Measurements from ENCODE around the gene FGF21.
A peak's percentile ranks its signal among the peaks of the same experiment; 100 is the strongest.
"Not testable (repeated sequence)": the region's sequence is repeated elsewhere in the genome, so short reads cannot be mapped to it uniquely, and the experiment has no call there.

The FGF21 gene

DNA sequence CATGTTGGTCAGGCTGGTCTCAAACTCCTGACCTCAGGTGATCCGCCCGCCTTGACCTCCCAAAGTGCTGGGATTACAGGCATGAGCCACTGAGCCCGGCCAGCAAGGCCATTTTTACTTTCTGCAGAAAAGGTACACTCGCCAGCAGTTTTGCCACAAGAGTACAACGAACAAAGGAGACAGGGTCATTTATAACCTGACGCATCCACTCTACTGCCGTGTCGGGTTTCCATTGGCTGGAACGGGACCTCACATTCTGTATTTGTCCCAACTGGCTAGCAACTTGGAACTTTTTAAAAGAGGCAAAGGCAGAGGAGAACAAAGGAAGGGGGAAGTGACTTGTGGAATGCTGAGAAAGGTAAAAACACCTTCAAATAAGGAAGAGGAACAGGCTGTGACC is 32.0 kb downstream of the FGF21 start:
- not testable (repeated sequence) for DNase-seq (ENCODE audit: low spot score)

- DNase-seq (ENCODE audit: low spot score): no peak
These were observed 37.9 kb downstream of the FGF21 start for GRCh38 chr19:48793271-48793670.

- no peak for DNase-seq (ENCODE audit: low spot score)
These were observed 39.0 kb downstream of the FGF21 start for GRCh38 chr19:48794291-48794690.

DNA sequence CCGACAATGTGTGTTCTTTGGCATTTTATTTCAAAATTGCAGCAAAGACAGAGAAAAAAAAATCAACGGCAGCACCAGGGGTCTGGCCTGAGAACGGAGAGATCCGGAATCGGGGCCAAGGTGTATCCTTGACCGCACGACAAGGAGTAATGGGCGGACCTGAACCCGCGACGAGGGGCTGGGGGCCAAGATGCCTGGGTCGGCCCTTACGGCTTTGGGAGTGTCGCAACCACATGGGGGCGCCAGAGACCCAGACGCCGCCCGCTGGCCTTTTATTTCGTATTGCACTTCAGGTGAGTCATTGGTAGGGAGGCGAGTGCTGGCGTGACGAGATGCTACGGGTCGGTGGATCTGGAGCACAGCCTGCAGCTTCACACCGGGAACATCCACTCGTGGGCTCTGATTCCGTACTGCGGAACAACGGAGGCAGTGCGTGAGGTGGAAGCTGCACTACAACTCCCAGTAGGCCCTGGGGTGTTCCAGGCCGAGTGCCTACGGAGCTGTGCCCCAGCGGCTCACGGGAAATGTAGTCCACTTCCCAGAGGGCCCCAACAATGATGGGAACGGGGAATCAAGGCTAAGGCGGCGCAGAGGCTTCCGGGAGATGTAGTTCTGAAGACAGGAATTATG is 39.8 kb downstream of the FGF21 start:
- peak; percentile 95 for DNase-seq (ENCODE audit: low spot score)

GRCh38 chr19:48795685-48796070 is 40.4 kb downstream of the FGF21 start:
- DNase-seq (ENCODE audit: low spot score): peak; percentile 24

GRCh38 chr19:48796298-48797083 is 41.2 kb downstream of the FGF21 start:
- DNase-seq (ENCODE audit: low spot score): no peak

DNA sequence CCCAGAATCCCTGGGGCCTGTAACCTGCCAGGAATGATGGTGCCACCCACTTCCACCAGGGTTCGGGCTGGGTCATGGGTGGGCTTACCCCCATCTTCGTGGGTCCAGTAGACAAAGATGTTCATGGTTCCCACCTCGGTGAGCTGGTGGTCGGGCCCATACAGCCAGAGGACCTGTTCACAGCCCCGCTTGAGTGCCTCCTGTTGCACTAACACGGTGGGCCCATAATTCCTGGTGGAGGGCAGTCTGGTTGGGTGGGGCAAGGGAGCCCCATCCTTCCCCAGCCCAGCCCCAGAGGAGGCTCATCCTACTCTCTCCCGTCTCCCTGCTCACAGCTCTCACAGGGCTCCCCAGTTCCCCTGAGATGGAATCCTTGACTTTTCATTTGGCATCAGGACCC is 41.8 kb downstream of the FGF21 start:
- no peak for DNase-seq (ENCODE audit: low spot score)

GRCh38 chr19:48798937-48799336 is 43.6 kb downstream of the FGF21 start:
- DNase-seq (ENCODE audit: low spot score): no peak

DNA sequence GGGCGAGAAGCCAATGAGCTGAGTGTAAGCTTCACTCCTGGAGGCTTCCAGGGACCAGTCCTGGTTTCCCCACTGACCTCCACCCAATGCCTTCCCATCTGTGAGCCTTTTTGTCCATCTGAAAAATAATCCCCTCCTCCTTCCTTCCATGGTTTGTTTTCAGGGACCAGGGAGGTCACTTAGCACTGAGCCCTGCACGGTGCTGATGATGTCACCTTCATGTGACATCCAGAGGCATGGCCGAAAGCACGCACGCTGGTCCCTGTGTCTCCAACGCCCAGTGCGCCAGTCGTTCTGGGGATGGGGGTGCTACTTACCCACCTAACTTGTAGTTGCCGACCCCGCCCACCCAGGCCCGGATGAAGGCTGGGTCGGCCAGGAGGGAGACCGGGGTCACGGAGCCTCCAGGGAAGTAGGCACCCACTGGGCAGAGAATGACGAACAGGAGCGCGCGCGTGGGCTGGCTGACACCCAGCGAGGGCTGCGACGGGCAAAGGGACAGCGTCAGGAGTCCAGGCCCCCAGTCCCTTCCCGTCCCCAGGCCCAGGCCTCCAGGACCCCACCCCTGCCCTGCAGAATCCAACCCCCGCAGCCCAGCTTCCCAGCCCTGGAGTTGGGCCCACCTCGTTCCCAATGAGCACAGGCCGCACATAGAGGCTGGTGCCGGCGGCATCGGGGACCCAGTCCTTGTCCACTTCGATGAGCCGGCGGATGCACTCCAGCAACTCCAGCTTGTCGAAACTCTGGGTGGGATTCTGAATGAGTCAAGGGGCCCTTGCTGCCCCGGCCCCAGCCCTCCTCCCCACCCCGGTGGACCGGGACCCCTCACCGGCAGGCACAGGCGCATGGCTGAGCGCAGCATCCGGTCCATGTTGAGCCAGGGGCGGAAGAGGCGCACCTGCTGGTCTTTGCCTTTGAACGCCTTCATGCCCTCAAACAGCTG is 44.3 kb downstream of the FGF21 start:
- no peak for DNase-seq (ENCODE audit: low spot score)

DNA sequence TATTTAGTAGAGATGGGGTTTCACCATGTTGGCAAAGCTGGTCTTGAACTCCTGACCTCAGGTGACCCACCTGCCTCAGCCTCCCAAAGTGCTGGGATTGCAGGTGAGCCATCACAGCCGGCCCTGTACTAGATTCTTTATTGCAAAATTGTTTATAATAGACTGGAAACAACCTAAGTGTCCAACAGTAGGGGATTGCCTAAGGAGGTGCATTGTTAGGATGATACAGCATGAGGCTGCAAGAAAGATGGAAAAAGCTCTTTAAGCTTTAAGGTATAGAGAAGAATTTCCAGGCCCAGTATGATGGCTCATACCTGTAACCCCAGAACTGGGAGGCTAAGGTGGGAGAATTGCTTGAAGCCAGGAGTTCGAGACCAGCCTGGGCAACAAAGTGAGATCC is 47.3 kb downstream of the FGF21 start:
- DNase-seq (ENCODE audit: low spot score): no peak

- no peak for DNase-seq (ENCODE audit: low spot score)
These were observed 49.2 kb downstream of the FGF21 start for GRCh38 chr19:48804496-48804895.

DNA sequence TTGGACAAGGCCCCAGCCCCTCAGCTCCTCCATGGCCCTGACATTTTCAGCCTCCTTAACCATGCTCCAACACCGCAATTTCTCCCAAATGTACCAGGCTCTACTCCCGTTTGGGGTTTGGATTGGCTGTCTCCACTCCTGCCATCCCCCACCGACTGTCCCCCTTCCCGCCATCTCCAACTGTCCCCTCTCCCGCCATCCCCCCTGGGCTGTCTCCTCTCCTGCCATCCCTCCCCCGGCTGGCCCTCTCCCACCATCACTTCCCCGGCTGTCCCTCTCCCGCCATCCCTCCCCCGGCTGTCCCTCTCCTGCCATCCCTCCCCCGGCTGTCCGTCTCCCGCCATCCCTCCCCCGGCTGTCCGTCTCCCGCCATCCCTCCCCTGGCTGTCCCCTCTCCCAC is 50.1 kb downstream of the FGF21 start:
- DNase-seq (ENCODE audit: low spot score): no peak

DNA sequence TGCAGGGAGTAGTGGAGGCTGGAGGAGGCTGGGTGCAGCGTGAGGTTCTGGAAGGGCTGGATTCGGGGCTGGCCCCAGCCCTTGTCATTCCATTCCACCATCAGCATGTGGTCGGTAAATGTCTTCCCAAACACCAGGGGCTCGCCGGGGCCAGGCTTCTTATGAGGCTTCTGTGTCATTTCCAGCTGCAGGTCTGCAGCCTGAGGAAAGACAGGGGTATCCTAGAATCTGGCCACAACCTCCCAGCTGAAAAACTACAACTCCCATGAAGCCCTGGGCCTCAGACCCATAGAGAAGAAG is 51.1 kb downstream of the FGF21 start:
- peak; percentile 65 for DNase-seq (ENCODE audit: low spot score)

DNA sequence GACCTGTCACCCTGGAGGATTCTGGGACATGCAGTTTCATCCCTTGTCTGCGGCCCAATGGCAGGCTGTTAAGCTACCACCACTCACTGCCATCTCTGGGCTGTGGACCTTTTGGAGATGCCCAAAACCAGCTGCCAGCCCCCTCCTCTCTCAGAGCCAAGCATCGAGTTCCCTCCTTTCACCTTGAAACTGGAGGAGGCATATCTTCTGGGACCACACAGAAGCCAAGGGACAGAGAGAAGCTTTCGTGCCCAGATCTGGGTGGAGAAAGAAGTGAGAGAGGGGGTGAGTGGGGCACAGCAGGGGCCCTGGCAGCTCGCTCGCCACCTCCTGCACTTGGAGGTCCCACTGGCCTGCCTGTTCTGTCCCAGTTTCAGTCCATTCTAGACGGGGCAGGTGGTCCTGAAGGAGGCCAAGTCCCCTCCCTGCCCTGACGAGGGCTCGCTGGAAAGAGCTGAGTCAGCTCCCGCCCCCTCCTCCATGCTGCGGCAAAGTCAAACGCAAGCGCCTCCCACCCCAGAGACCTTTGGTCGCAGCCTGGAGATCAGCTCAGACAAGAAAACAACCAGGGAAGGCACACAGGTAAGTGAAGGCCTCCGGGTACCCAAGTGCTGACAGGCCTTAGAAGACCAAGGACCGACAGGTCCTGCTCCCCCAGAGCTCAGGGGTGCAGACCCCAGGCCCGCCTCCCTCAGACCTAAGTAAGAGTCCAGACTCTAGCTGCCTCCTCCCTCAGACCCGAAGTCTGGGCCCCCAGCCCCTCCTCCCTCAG is 51.7 kb downstream of the FGF21 start:
- DNase-seq (ENCODE audit: low spot score): no peak

GRCh38 chr19:48807590-48808308 is 52.4 kb downstream of the FGF21 start:
- DNase-seq (ENCODE audit: low spot score): no peak
